HepG2 (cell line): ENCODE data around the gene PRKAR1A. TPM values are rescaled to one million over a fixed set of nuclear protein-coding genes. Genes with fewer than 3 reads are reported as not detected.
A peak's percentile ranks its signal among the peaks of the same experiment; 100 is the strongest.

ENCODE experiments used
- DPF2 ChIP-seq: sonication (generic); formaldehyde crosslinking; IDR thresholded peaks from 2 replicates; pipeline ENCODE4 v1.4.0; 2020; ENCODE audit warnings: mild to moderate bottlenecking, low read depth, missing genetic modification reagents, borderline replicate concordance
- GATAD2A ChIP-seq: IDR thresholded peaks from 2 replicates; pipeline ENCODE4 v1.6.1; 2016
- GLMP ChIP-seq: sonication (generic); formaldehyde crosslinking; IDR thresholded peaks from 2 replicates; pipeline ENCODE4 v1.9.0; 2021; ENCODE audit warnings: missing genetic modification reagents, mild to moderate bottlenecking, borderline replicate concordance
- HNRNPLL ChIP-seq: fragments of 200-400 bp; formaldehyde crosslinking; IDR thresholded peaks from 2 replicates; pipeline ENCODE4 v1.6.1; 2017; ENCODE audit warnings: mild to moderate bottlenecking, low read depth, low read length; ENCODE audit not compliant: poor library complexity, severe bottlenecking
- IRX3 ChIP-seq: sonication (generic); formaldehyde crosslinking; IDR thresholded peaks from 2 replicates; pipeline ENCODE4 v1.8.1; 2023; ENCODE audit warnings: mild to moderate bottlenecking, low read depth, missing genetic modification reagents, borderline replicate concordance
- KDM1A ChIP-seq: IDR thresholded peaks from 2 replicates; pipeline ENCODE4 v1.6.1; 2016; ENCODE audit warnings: missing compliant biosample characterization
- KLF12 ChIP-seq: sonication (generic); formaldehyde crosslinking; IDR thresholded peaks from 2 replicates; pipeline ENCODE4 v1.4.0; 2020; ENCODE audit warnings: missing genetic modification reagents, borderline replicate concordance
- NRL ChIP-seq: sonication (generic); formaldehyde crosslinking; IDR thresholded peaks from 2 replicates; pipeline ENCODE4 v1.5.0; 2020; ENCODE audit warnings: missing genetic modification reagents, mild to moderate bottlenecking, moderate library complexity, borderline replicate concordance
- POLR2G ChIP-seq: fragments of 200-400 bp; formaldehyde crosslinking; IDR thresholded peaks from 2 replicates; pipeline ENCODE4 v1.6.1; 2018; ENCODE audit warnings: mild to moderate bottlenecking, low read depth, low read length, moderate library complexity
- SALL2 ChIP-seq: sonication (generic); formaldehyde crosslinking; IDR thresholded peaks from 2 replicates; pipeline ENCODE4 v1.8.1; 2023; ENCODE audit warnings: mild to moderate bottlenecking, missing genetic modification reagents, inconsistent platforms
- SMARCC2 ChIP-seq: fragments of 450-650 bp; IDR thresholded peaks from 2 replicates; pipeline ENCODE4 v1.6.1; 2017; ENCODE audit warnings: antibody characterized with exemption, mild to moderate bottlenecking
- SNRNP70 ChIP-seq: fragments of 200-400 bp; formaldehyde crosslinking; IDR thresholded peaks from 2 replicates; pipeline ENCODE4 v1.6.1; 2017; ENCODE audit warnings: mild to moderate bottlenecking, low read depth, low read length, moderate library complexity
- SOX6 ChIP-seq, 2 experiments: fragments of 450-650 bp in 1 of 2; sonication (generic) in 1 of 2; formaldehyde crosslinking in 1 of 2; IDR thresholded peaks; 2 replicates each; pipeline versions ENCODE4 v1.4.0 to v1.6.1; 2017 to 2020; ENCODE audit warnings: antibody characterized with exemption in 1 of 2, mild to moderate bottlenecking in 1 of 2, missing genetic modification reagents in 1 of 2
- YY1 ChIP-seq: IDR thresholded peaks from 2 replicates; pipeline ENCODE4 v1.6.1; 2011; ENCODE audit warnings: low read length, low read depth, moderate library complexity, mild to moderate bottlenecking; ENCODE audit not compliant: insufficient read depth, insufficient replicate concordance
- ZNF12 ChIP-seq: sonication (generic); formaldehyde crosslinking; IDR thresholded peaks from 2 replicates; pipeline ENCODE4 v1.5.0; 2020; ENCODE audit warnings: missing genetic modification reagents
- ZNF260 ChIP-seq: sonication (generic); formaldehyde crosslinking; IDR thresholded peaks from 2 replicates; pipeline ENCODE4 v1.4.0; 2020; ENCODE audit warnings: missing genetic modification reagents, low read depth, mild to moderate bottlenecking, borderline replicate concordance
- ZNF280D ChIP-seq: sonication (generic); formaldehyde crosslinking; IDR thresholded peaks from 2 replicates; pipeline ENCODE4 v1.5.1; 2020; ENCODE audit warnings: mild to moderate bottlenecking, missing genetic modification reagents
- ZNF362 ChIP-seq: sonication (generic); formaldehyde crosslinking; IDR thresholded peaks from 2 replicates; pipeline ENCODE4 v1.4.0; 2020; ENCODE audit warnings: missing genetic modification reagents, mild to moderate bottlenecking, borderline replicate concordance
- ZNF788 ChIP-seq: sonication (generic); formaldehyde crosslinking; IDR thresholded peaks from 2 replicates; pipeline ENCODE4 v1.5.0; 2020; ENCODE audit warnings: mild to moderate bottlenecking, missing genetic modification reagents, borderline replicate concordance
- polyA plus RNA-seq, 8 experiments: library from polyadenylated mRNA; depleted of rRNA in 3 of 8; stranded (reverse) in 7 of 8; unstranded in 1 of 8; fragments of >200 nt; fragmentation: Illumina TruSeq in 4 of 8; extraction: Trizol in 4 of 8; gene quantifications; 2 replicates each; pipeline versions ENCODE4 v1.2.1 to v1.2.3, GENCODE V29; 2011 to 2016; ENCODE audit warnings: low read depth in 4 of 8, missing spikeins in 1 of 8, mixed read lengths in 1 of 8; ENCODE audit not compliant: insufficient read depth in 1 of 8
- total RNA-seq, 5 experiments: library from RNA; depleted of rRNA; stranded (reverse); fragments of >200 nt; fragmentation: Illumina TruSeq; extraction: Trizol; gene quantifications; 2 replicates each; pipeline ENCODE4 v1.2.3, GENCODE V29; 2016; ENCODE audit warnings: low read depth in 1 of 5
- TF ChIP-seq, protein P1 (sequence below): sonication (generic); formaldehyde crosslinking; IDR thresholded peaks from 2 replicates; pipeline ENCODE4 v1.4.0; 2020; ENCODE audit warnings: low read depth, mild to moderate bottlenecking, missing genetic modification reagents
- TF ChIP-seq, protein P2 (sequence below): sonication (generic); formaldehyde crosslinking; IDR thresholded peaks from 2 replicates; pipeline ENCODE4 v1.8.1; 2023; ENCODE audit warnings: missing genetic modification reagents, mild to moderate bottlenecking, borderline replicate concordance

PRKAR1A gene
- total and polyA plus RNA-seq, 2 of the 13 experiments (the other 11 are each of a cell fraction or from before 2014, with no cell fraction given) = 265 to 266 TPM

DNA sequence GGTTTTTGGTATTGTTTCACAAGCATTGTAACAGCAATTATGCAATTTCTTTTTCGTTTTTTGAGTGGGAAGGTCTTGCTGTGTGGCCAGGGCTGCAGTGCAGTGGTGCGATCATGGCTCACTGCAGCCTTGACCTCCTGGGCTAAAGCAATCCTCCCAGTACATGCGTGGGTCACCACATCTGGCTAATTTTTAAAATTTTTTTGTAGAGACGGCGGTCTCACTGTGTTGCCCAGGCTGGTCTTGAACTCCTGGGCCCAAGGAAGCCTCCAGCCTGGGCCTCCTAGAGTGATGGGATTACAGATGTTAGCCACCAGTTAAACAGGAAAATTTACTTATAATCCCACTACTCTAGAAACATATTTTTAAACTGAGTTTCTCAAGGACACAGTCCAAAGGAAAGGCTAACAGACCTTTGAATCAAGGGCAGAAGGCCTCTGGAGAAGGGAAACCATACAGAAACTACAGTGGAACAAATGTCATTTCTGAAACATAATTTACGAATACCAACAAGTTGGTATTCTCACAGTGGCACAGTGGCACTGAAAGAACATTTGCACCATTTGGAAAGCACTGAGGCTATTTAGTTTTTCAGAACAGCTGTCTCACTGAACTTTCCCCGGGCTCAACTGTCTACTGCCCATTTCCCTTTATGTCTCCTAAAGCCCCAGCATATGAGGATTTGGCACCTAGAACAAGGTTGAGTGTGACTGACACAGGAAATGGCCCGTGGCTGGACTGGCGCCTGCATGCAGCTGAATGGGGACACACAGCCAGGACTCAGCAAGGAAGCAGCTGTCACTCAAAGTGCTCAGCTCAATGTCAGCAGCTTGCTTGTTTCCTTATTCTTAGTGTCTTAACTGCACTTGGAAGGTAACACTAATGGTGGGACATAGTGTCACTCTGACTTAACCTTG, 2.8 kb upstream of the PRKAR1A start (continued):
- TF ChIP-seq YY1 (no peak), ZNF362 (CRISPR knock-in tag) (no peak), DPF2 (CRISPR knock-in tag) (peak; percentile 70), IRX3 (CRISPR knock-in tag) (no peak), SNRNP70 (no peak), ZNF788 (CRISPR knock-in tag) (no peak), HNRNPLL (no peak), SOX6 (IDR thresholded peaks at IDR 0.05) (no peak), SOX6 (CRISPR knock-in tag; IDR thresholded peaks at IDR 0.05) (peak; percentile 71), ZNF280D (peak; percentile 72; the same call in 1 of the 2 replicates), GLMP (no peak), SALL2 (CRISPR knock-in tag) (0 out of 2 replicates have a peak, but pooled peaks have one; percentile 61), KDM1A (CRISPR knock-in tag) (no peak), GATAD2A (CRISPR knock-in tag) (no peak; the same call in 1 of the 2 replicates), ZNF12 (CRISPR knock-in tag) (no peak), SMARCC2 (no peak), KLF12 (CRISPR knock-in tag) (no peak), ZNF260 (CRISPR knock-in tag) (no peak), POLR2G (no peak), NRL (CRISPR knock-in tag) (no peak)
- TF ChIP-seq, protein P1, sequence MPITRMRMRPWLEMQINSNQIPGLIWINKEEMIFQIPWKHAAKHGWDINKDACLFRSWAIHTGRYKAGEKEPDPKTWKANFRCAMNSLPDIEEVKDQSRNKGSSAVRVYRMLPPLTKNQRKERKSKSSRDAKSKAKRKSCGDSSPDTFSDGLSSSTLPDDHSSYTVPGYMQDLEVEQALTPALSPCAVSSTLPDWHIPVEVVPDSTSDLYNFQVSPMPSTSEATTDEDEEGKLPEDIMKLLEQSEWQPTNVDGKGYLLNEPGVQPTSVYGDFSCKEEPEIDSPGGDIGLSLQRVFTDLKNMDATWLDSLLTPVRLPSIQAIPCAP (CRISPR knock-in tag) = no peak
- TF ChIP-seq, protein P2, sequence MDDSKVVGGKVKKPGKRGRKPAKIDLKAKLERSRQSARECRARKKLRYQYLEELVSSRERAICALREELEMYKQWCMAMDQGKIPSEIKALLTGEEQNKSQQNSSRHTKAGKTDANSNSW (CRISPR knock-in tag) = no peak
